ENCODE measurements around the gene SMAD2. TPM values are rescaled to one million over a fixed set of nuclear protein-coding genes. Genes with fewer than 3 reads are reported as not detected.

Gene SMAD2
- total and polyA plus RNA-seq, 9 of the 15 experiments (the other 6 are each of a cell fraction or from before 2014, with no cell fraction given): 9.2 to 49.6 (median 33.7) TPM

DNA sequence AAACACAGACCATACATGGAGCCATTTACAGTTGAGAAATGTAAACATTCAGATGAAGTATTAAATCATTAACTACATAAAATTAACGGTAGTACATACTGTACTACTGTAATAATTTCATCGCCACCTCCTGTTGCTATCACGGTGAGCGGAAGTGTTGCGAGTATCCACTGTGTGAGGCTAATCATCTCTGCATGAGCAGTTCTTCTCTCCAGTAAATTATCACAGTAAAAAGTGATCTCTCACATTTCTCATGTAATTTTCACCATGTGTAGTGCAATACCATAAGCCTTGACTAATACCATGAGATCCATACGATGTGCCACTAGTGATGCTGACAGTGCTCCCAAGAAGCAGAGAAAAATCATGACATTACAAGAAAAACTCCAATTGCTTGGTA lies 21.9 kb downstream of the SMAD2 start:
- FAIRE-seq (no peak), DNase-seq (ENCODE audit: extremely low read depth in 1 of 4, low spot score in 3 of 4) (no peak), ATAC-seq (no peak)
- H3K4me2 ChIP-seq (ENCODE audit: insufficient read depth, low read length): no peak overlapping the region
- H3K27me3 ChIP-seq (ENCODE audit: control insufficient read depth in 2 of 2, insufficient read depth in 2 of 2, low read length in 2 of 2): no peaks in the 10 kb centered on the region
- in situ Hi-C loops (cut with MboI): no loop called here
- intact Hi-C loops (cut with micrococcal nuclease): no loop called here
- no peak overlapping the region for H3K27ac ChIP-seq (ENCODE audit: extremely low read depth, low read depth, low read length)
- TF ChIP-seq HDAC2 (IDR thresholded peaks at IDR 0.05) (no peak), ATF6 (CRISPR knock-in tag; IDR thresholded peaks at IDR 0.05) (no peak), ZNF507 (tag; conservative IDR thresholded peaks at IDR 0.05) (no peak), NFE2L1 (tag; IDR thresholded peaks at IDR 0.05; ENCODE audit: borderline replicate concordance, low read depth) (no peak), TCF15 (CRISPR knock-in tag; IDR thresholded peaks at IDR 0.05) (no peak), PCBP1 (IDR thresholded peaks at IDR 0.05; ENCODE audit: low read depth, low read length, poor library complexity, severe bottlenecking) (no peak)
- peaks cover 2% of the 10 kb centered on the region; the same call in 1 of the 2 replicates for H3K9me3 ChIP-seq (replicated peaks; ENCODE audit: control insufficient read depth, insufficient read depth, low read depth, low read length)
- no peak overlapping the region for H2AFZ ChIP-seq (ENCODE audit: low read depth, low read length)
- peaks cover 100% of the 10 kb centered on the region for H3K79me2 ChIP-seq (ENCODE audit: control insufficient read depth, insufficient read depth, low read length)
- peaks cover 10% of the 10 kb centered on the region; the same call in 2 of the 3 replicates for H3K36me3 ChIP-seq (ENCODE audit: control insufficient read depth, insufficient read depth, low read length)
- H4K20me1 ChIP-seq (replicated peaks; ENCODE audit: control insufficient read depth, insufficient read depth, low read length): no peaks in the 10 kb centered on the region; the same call in 1 of the 2 replicates
- H3K4me1 ChIP-seq (replicated peaks in 1 of 2; ENCODE audit: control insufficient read depth in 2 of 2, insufficient read depth in 2 of 2, low read length in 2 of 2): peaks cover 0 to 18% of the 10 kb centered on the region in 2 experiments; a peak in 3 of 5 replicates
- no peak overlapping the region for H3K4me3 ChIP-seq
- H3K9me1 ChIP-seq (ENCODE audit: control insufficient read depth, insufficient read depth, low read length): no peaks in the 10 kb centered on the region
- ChIA-PET POLR2A (no interaction called here), CTCF (ENCODE audit: low intra/inter-chr PET ratio) (no interaction called here)
- BruUV-seq (replicated peaks): no TSS peak
- 93% methylated on average over 6 of the region's 6 CpGs for WGBS (ENCODE audit: insufficient coverage, low coverage, missing lambda C conversion rate)
- H3K9ac ChIP-seq (ENCODE audit: insufficient read depth in 1 of 2, low read depth in 2 of 2, low read length in 2 of 2): no peak overlapping the region
